GM12865 (cell line): ENCODE results near the gene CCDC178.
A peak's percentile ranks its signal among the peaks of the same experiment; 100 is the strongest.

Experiments used
- DNase-seq: peaks from one replicate; pipeline ENCODE4 v3.0.0; 2010; ENCODE audit warnings: low read depth
- H3K4me3 ChIP-seq: 2 replicates; pipeline ENCODE4 v1.5.1; 2011; ENCODE audit warnings: mild to moderate bottlenecking, low read depth, low read length, control low read depth
- CTCF ChIP-seq: IDR thresholded peaks from 2 replicates; pipeline ENCODE4 v1.5.1; 2011; ENCODE audit warnings: low read length, control low read depth, low read depth, inconsistent platforms; ENCODE audit not compliant: insufficient read depth; ENCODE audit errors: missing control alignments

CCDC178 gene

GRCh38 chr18:33239298-33239697 is 201.2 kb downstream of the CCDC178 start:
- H3K4me3 ChIP-seq, result no peak overlapping the region
- no peak for DNase-seq
- TF ChIP-seq CTCF, result no peak

GRCh38 chr18:33232318-33232626 is 208.2 kb downstream of the CCDC178 start:
- no peak overlapping the region for H3K4me3 ChIP-seq
- no peak for TF ChIP-seq CTCF
- DNase-seq, result no peak

- peak; percentile 81 for DNase-seq
- no peak overlapping the region for H3K4me3 ChIP-seq
- peak; percentile 94 for TF ChIP-seq CTCF
Observed at GRCh38 chr18:33231474-33232317, 208.8 kb downstream of the CCDC178 start.

- no peak for DNase-seq
- no peak for TF ChIP-seq CTCF
- H3K4me3 ChIP-seq, result no peak overlapping the region
Observed at GRCh38 chr18:33212363-33212762, 228.2 kb downstream of the CCDC178 start.

- peak; percentile 42 for DNase-seq
- H3K4me3 ChIP-seq, result no peak overlapping the region
- peak; percentile 46 for TF ChIP-seq CTCF
Observed at GRCh38 chr18:33210575-33211189, 229.8 kb downstream of the CCDC178 start.

- H3K4me3 ChIP-seq, result no peak overlapping the region
- no peak for TF ChIP-seq CTCF
- no peak for DNase-seq
Observed at GRCh38 chr18:33205777-33206176, 234.7 kb downstream of the CCDC178 start.
